Measurements from ENCODE around the gene NLRC5.

Gene NLRC5

GRCh38 chr16:56995136-56995805 is 5.9 kb downstream of the NLRC5 start:
- peaks cover under 1% of the 10 kb centered on the region for H3K4me1 ChIP-seq (ENCODE audit: control insufficient read depth, insufficient read depth, low read depth, low read length)
- H3K27me3 ChIP-seq (ENCODE audit: control insufficient read depth in 1 of 2, insufficient read depth in 1 of 2, low read length in 2 of 2), result no peaks in the 10 kb centered on the region
- H2BK12ac ChIP-seq (ENCODE audit: low read length in 2 of 2), result peak overlapping the region in 1 of 2 experiments; percentile 12
- H2AFZ ChIP-seq (ENCODE audit: low read depth, low read length), result no peak overlapping the region
- peaks cover 4% of the 10 kb centered on the region for H3K79me1 ChIP-seq (replicated peaks; ENCODE audit: low read length, poor library complexity, severe bottlenecking)
- peak overlapping the region; percentile 29 for H4K8ac ChIP-seq (ENCODE audit: low read length)
- no peak for DNase-seq
- no peak overlapping the region for H3K4me2 ChIP-seq (ENCODE audit: low read length, poor library complexity, severe bottlenecking)
- H2BK5ac ChIP-seq (ENCODE audit: low read depth, low read length, poor library complexity, severe bottlenecking), result no peak overlapping the region
- H3K14ac ChIP-seq (ENCODE audit: low read length in 2 of 2), result no peak overlapping the region
- H3K4ac ChIP-seq (ENCODE audit: low read depth in 1 of 2, low read length in 2 of 2), result peak overlapping the region in 1 of 2 experiments; percentile 27
- no peak overlapping the region for H3K18ac ChIP-seq (ENCODE audit: low read depth in 1 of 2, low read length in 2 of 2)
- no peaks in the 10 kb centered on the region for H3K9me3 ChIP-seq (ENCODE audit: control insufficient read depth, low read length)
- no peak overlapping the region for H3K23ac ChIP-seq (ENCODE audit: low read length in 2 of 2)
- no peak overlapping the region for H3K9ac ChIP-seq (ENCODE audit: low read length)
- WGBS, result 85% methylated on average over 11 of the region's 12 CpGs
- no peak overlapping the region for H2BK120ac ChIP-seq (ENCODE audit: low read depth, low read length)
- peaks cover 0 to 35% of the 10 kb centered on the region in 2 experiments for H3K36me3 ChIP-seq (ENCODE audit: control insufficient read depth in 1 of 2, insufficient read depth in 2 of 2, low read depth in 1 of 2, low read length in 2 of 2)
- no peak overlapping the region for H4K91ac ChIP-seq (ENCODE audit: low read length)
- H3K4me3 ChIP-seq (ENCODE audit: insufficient read depth in 1 of 2, low read depth in 1 of 2, low read length in 2 of 2), result no peak overlapping the region
- H2BK15ac ChIP-seq (ENCODE audit: low read depth, poor library complexity, severe bottlenecking), result peak overlapping the region; percentile 54
- no peak overlapping the region for H2AK5ac ChIP-seq (ENCODE audit: low read length, severe bottlenecking)
- no peak overlapping the region for H3K27ac ChIP-seq (ENCODE audit: low read length, poor library complexity, severe bottlenecking)

- Histone ChIP-seq H3K9ac (ENCODE audit: low read length) (no peak overlapping the region), H2AK5ac (ENCODE audit: low read length, severe bottlenecking) (no peak overlapping the region), H3K4me1 (ENCODE audit: control insufficient read depth, insufficient read depth, low read depth, low read length) (peaks cover 5% of the 10 kb centered on the region), H3K4me2 (ENCODE audit: low read length, poor library complexity, severe bottlenecking) (no peak overlapping the region), H2BK120ac (ENCODE audit: low read depth, low read length) (no peak overlapping the region), H3K9me3 (ENCODE audit: control insufficient read depth, low read length) (no peaks in the 10 kb centered on the region), H2AFZ (ENCODE audit: low read depth, low read length) (no peak overlapping the region), H3K36me3 (ENCODE audit: control insufficient read depth in 1 of 2, insufficient read depth in 2 of 2, low read depth in 1 of 2, low read length in 2 of 2) (peaks cover 0 to 37% of the 10 kb centered on the region in 2 experiments), H2BK5ac (ENCODE audit: low read depth, low read length, poor library complexity, severe bottlenecking) (no peak overlapping the region), H3K23ac (ENCODE audit: low read length in 2 of 2) (no peak overlapping the region), H2BK12ac (ENCODE audit: low read length in 2 of 2) (no peak overlapping the region), H3K4ac (ENCODE audit: low read depth in 1 of 2, low read length in 2 of 2) (no peak overlapping the region), H3K4me3 (ENCODE audit: insufficient read depth in 1 of 2, low read depth in 1 of 2, low read length in 2 of 2) (no peak overlapping the region), H3K18ac (ENCODE audit: low read depth in 1 of 2, low read length in 2 of 2) (no peak overlapping the region), H3K14ac (ENCODE audit: low read length in 2 of 2) (no peak overlapping the region), H2BK15ac (ENCODE audit: low read depth, poor library complexity, severe bottlenecking) (no peak overlapping the region), H4K91ac (ENCODE audit: low read length) (no peak overlapping the region), H4K8ac (ENCODE audit: low read length) (no peak overlapping the region), H3K27ac (ENCODE audit: low read length, poor library complexity, severe bottlenecking) (no peak overlapping the region), H3K79me1 (replicated peaks; ENCODE audit: low read length, poor library complexity, severe bottlenecking) (peaks cover 4% of the 10 kb centered on the region), H3K27me3 (ENCODE audit: control insufficient read depth in 1 of 2, insufficient read depth in 1 of 2, low read length in 2 of 2) (no peaks in the 10 kb centered on the region)
- 96% methylated on average over 5 of the region's 5 CpGs for WGBS
- no peak for DNase-seq
These were observed 7.9 kb downstream of the NLRC5 start for GRCh38 chr16:56997264-56997663.

- Histone ChIP-seq H2AFZ (ENCODE audit: low read depth, low read length) (no peak overlapping the region), H3K4ac (ENCODE audit: low read depth in 1 of 2, low read length in 2 of 2) (no peak overlapping the region), H2AK5ac (ENCODE audit: low read length, severe bottlenecking) (no peak overlapping the region), H4K91ac (ENCODE audit: low read length) (no peak overlapping the region), H2BK120ac (ENCODE audit: low read depth, low read length) (no peak overlapping the region), H3K23ac (ENCODE audit: low read length in 2 of 2) (no peak overlapping the region), H3K79me1 (replicated peaks; ENCODE audit: low read length, poor library complexity, severe bottlenecking) (peaks cover 4% of the 10 kb centered on the region), H2BK15ac (ENCODE audit: low read depth, poor library complexity, severe bottlenecking) (no peak overlapping the region), H3K4me2 (ENCODE audit: low read length, poor library complexity, severe bottlenecking) (no peak overlapping the region), H3K36me3 (ENCODE audit: control insufficient read depth in 1 of 2, insufficient read depth in 2 of 2, low read depth in 1 of 2, low read length in 2 of 2) (peaks cover 0 to 37% of the 10 kb centered on the region in 2 experiments), H3K9ac (ENCODE audit: low read length) (peak overlapping the region; percentile 20), H3K18ac (ENCODE audit: low read depth in 1 of 2, low read length in 2 of 2) (no peak overlapping the region), H2BK12ac (ENCODE audit: low read length in 2 of 2) (no peak overlapping the region), H3K27me3 (ENCODE audit: control insufficient read depth in 1 of 2, insufficient read depth in 1 of 2, low read length in 2 of 2) (no peaks in the 10 kb centered on the region), H3K4me3 (ENCODE audit: insufficient read depth in 1 of 2, low read depth in 1 of 2, low read length in 2 of 2) (no peak overlapping the region), H3K14ac (ENCODE audit: low read length in 2 of 2) (no peak overlapping the region), H2BK5ac (ENCODE audit: low read depth, low read length, poor library complexity, severe bottlenecking) (no peak overlapping the region), H4K8ac (ENCODE audit: low read length) (no peak overlapping the region), H3K27ac (ENCODE audit: low read length, poor library complexity, severe bottlenecking) (no peak overlapping the region), H3K9me3 (ENCODE audit: control insufficient read depth, low read length) (no peaks in the 10 kb centered on the region), H3K4me1 (ENCODE audit: control insufficient read depth, insufficient read depth, low read depth, low read length) (peaks cover 5% of the 10 kb centered on the region)
- no peak for DNase-seq
- 89% methylated on average over 2 of the region's 3 CpGs for WGBS
These were observed 8.6 kb downstream of the NLRC5 start for GRCh38 chr16:56997931-56998330.

- Histone ChIP-seq H3K14ac (ENCODE audit: low read length in 2 of 2) (no peak overlapping the region), H3K27ac (ENCODE audit: low read length, poor library complexity, severe bottlenecking) (no peak overlapping the region), H2AFZ (ENCODE audit: low read depth, low read length) (no peak overlapping the region), H2AK5ac (ENCODE audit: low read length, severe bottlenecking) (no peak overlapping the region), H3K9me3 (ENCODE audit: control insufficient read depth, low read length) (no peaks in the 10 kb centered on the region), H3K4me1 (ENCODE audit: control insufficient read depth, insufficient read depth, low read depth, low read length) (peaks cover 5% of the 10 kb centered on the region), H3K4me2 (ENCODE audit: low read length, poor library complexity, severe bottlenecking) (no peak overlapping the region), H2BK15ac (ENCODE audit: low read depth, poor library complexity, severe bottlenecking) (no peak overlapping the region), H2BK12ac (ENCODE audit: low read length in 2 of 2) (peak overlapping the region in 1 of 2 experiments; percentile 62), H3K4me3 (ENCODE audit: insufficient read depth in 1 of 2, low read depth in 1 of 2, low read length in 2 of 2) (no peak overlapping the region), H3K23ac (ENCODE audit: low read length in 2 of 2) (no peak overlapping the region), H4K91ac (ENCODE audit: low read length) (no peak overlapping the region), H4K8ac (ENCODE audit: low read length) (no peak overlapping the region), H3K4ac (ENCODE audit: low read depth in 1 of 2, low read length in 2 of 2) (no peak overlapping the region), H3K79me1 (replicated peaks; ENCODE audit: low read length, poor library complexity, severe bottlenecking) (peaks cover 4% of the 10 kb centered on the region), H2BK120ac (ENCODE audit: low read depth, low read length) (no peak overlapping the region), H3K9ac (ENCODE audit: low read length) (no peak overlapping the region), H2BK5ac (ENCODE audit: low read depth, low read length, poor library complexity, severe bottlenecking) (no peak overlapping the region), H3K18ac (ENCODE audit: low read depth in 1 of 2, low read length in 2 of 2) (no peak overlapping the region), H3K36me3 (ENCODE audit: control insufficient read depth in 1 of 2, insufficient read depth in 2 of 2, low read depth in 1 of 2, low read length in 2 of 2) (peaks cover 0 to 37% of the 10 kb centered on the region in 2 experiments), H3K27me3 (ENCODE audit: control insufficient read depth in 1 of 2, insufficient read depth in 1 of 2, low read length in 2 of 2) (no peaks in the 10 kb centered on the region)
- DNase-seq, result no peak
- WGBS, result 97% methylated on average over 2 of the region's 3 CpGs
These were observed 9.0 kb downstream of the NLRC5 start for GRCh38 chr16:56998352-56998751.
